Endodermal cell (in vitro differentiated cells): ENCODE results near the gene SNRPD3. TPM values are rescaled to one million over a fixed set of nuclear protein-coding genes. Genes with fewer than 3 reads are reported as not detected.
A peak's percentile ranks its signal among the peaks of the same experiment; 100 is the strongest.

Source experiments
- DNase-seq: peaks from one replicate; pipeline ENCODE4 v3.0.0-alpha.2; 2017
- H3K27ac ChIP-seq: 2 replicates; pipeline ENCODE4 v1.5.1; 2013; ENCODE audit warnings: mild to moderate bottlenecking, low read depth, low read length, moderate library complexity
- H3K27me3 ChIP-seq: 2 replicates; pipeline ENCODE4 v1.6.1; 2013; ENCODE audit warnings: mild to moderate bottlenecking, low read length, moderate library complexity; ENCODE audit not compliant: insufficient read depth, control insufficient read depth, poor library complexity, severe bottlenecking
- H3K36me3 ChIP-seq: 2 replicates; pipeline ENCODE4 v1.7.0; 2013; ENCODE audit warnings: mild to moderate bottlenecking, low read length, moderate library complexity; ENCODE audit not compliant: control insufficient read depth, insufficient read depth
- H3K4me1 ChIP-seq: one replicate; pipeline ENCODE4 v1.7.0; 2013; ENCODE audit warnings: low read length; ENCODE audit not compliant: control insufficient read depth, insufficient read depth
- H3K4me3 ChIP-seq: 2 replicates; pipeline ENCODE4 v1.5.1; 2013; ENCODE audit warnings: mild to moderate bottlenecking, low read length, moderate library complexity
- H3K9ac ChIP-seq: 2 replicates; pipeline ENCODE4 v1.6.1; 2013; ENCODE audit warnings: mild to moderate bottlenecking, low read length, moderate library complexity; ENCODE audit not compliant: poor library complexity, severe bottlenecking; ENCODE audit errors: extremely low read depth
- H3K9me3 ChIP-seq: 2 replicates; pipeline ENCODE4 v1.6.1; 2013; ENCODE audit warnings: mild to moderate bottlenecking, low read length, moderate library complexity; ENCODE audit not compliant: control insufficient read depth
- H3K27ac Mint-ChIP-seq: 2 replicates; pipeline ENCODE4 v1.8.0; 2020; ENCODE audit warnings: mixed read lengths
- H3K27me3 Mint-ChIP-seq: 2 replicates; pipeline ENCODE4 v1.8.0; 2021; ENCODE audit warnings: mild to moderate bottlenecking, mixed read lengths; ENCODE audit not compliant: insufficient read depth
- H3K36me3 Mint-ChIP-seq: 2 replicates; pipeline ENCODE4 v1.8.0; 2020; ENCODE audit warnings: low read depth, mixed read lengths
- H3K4me1 Mint-ChIP-seq: 2 replicates; pipeline ENCODE4 v1.8.0; 2020; ENCODE audit warnings: mixed read lengths
- H3K4me3 Mint-ChIP-seq: 2 replicates; pipeline ENCODE4 v1.8.0; 2020; ENCODE audit warnings: mild to moderate bottlenecking, moderate library complexity, mixed read lengths
- H3K9me3 Mint-ChIP-seq: 2 replicates; pipeline ENCODE4 v1.8.0; 2020; ENCODE audit warnings: mild to moderate bottlenecking, mixed read lengths
- WGBS, 2 experiments: methylation state at CpG; one replicate each; pipeline versions ENCODE4 v1.1.5 to v1.1.7; 2013; ENCODE audit warnings: missing lambda C conversion rate in 2 of 2, mixed read lengths in 1 of 2; ENCODE audit not compliant: insufficient coverage in 1 of 2, insufficient read length in 1 of 2; 5-methylcytosine and 5-hydroxymethylcytosine counted together
- total RNA-seq, 2 donors: library from RNA; stranded (reverse); fragmentation: NEBNext Ultra II Directional in 1 of 2; extraction: Animal tissue kit (Norgen Biotek cat#: 25700) in 1 of 2; gene quantifications; 2 replicates in 1 of 2; 3 replicates in 1 of 2; pipeline ENCODE4 v1.2.1, GENCODE V29; 2021
- TF ChIP-seq, protein P1 (sequence below): fragments of 200-600 bp; sonication (generic); conservative IDR thresholded peaks from 2 replicates; pipeline ENCODE4 v1.5.0; 2021; ENCODE audit warnings: antibody characterized with exemption, mild to moderate bottlenecking

Gene SNRPD3
- total RNA-seq, 2 donors from 2014 or later: 158 to 180 TPM

GRCh38 chr22:24566899-24567511, 11.2 kb downstream of the SNRPD3 start:
- Mint-ChIP-seq H3K9me3 (no peaks in the 10 kb centered on the region), H3K27ac (peak overlapping the region; percentile 12), H3K27me3 (no peaks in the 10 kb centered on the region), H3K4me1 (no peaks in the 10 kb centered on the region), H3K36me3 (peaks cover 55% of the 10 kb centered on the region), H3K4me3 (no peak overlapping the region)
- H3K36me3 ChIP-seq: peaks cover 84% of the 10 kb centered on the region
- TF ChIP-seq, protein P1, sequence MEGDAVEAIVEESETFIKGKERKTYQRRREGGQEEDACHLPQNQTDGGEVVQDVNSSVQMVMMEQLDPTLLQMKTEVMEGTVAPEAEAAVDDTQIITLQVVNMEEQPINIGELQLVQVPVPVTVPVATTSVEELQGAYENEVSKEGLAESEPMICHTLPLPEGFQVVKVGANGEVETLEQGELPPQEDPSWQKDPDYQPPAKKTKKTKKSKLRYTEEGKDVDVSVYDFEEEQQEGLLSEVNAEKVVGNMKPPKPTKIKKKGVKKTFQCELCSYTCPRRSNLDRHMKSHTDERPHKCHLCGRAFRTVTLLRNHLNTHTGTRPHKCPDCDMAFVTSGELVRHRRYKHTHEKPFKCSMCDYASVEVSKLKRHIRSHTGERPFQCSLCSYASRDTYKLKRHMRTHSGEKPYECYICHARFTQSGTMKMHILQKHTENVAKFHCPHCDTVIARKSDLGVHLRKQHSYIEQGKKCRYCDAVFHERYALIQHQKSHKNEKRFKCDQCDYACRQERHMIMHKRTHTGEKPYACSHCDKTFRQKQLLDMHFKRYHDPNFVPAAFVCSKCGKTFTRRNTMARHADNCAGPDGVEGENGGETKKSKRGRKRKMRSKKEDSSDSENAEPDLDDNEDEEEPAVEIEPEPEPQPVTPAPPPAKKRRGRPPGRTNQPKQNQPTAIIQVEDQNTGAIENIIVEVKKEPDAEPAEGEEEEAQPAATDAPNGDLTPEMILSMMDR: no peak
- H3K27ac ChIP-seq: no peak overlapping the region
- no peak overlapping the region for H3K4me3 ChIP-seq
- DNase-seq: no peak
- WGBS, 2 experiments: 93 to 94% methylated on average over 8 of the region's 8 CpGs
- H3K9ac ChIP-seq: no peak overlapping the region
- no peaks in the 10 kb centered on the region for H3K4me1 ChIP-seq
- no peaks in the 10 kb centered on the region for H3K27me3 ChIP-seq
- no peaks in the 10 kb centered on the region for H3K9me3 ChIP-seq

DNA sequence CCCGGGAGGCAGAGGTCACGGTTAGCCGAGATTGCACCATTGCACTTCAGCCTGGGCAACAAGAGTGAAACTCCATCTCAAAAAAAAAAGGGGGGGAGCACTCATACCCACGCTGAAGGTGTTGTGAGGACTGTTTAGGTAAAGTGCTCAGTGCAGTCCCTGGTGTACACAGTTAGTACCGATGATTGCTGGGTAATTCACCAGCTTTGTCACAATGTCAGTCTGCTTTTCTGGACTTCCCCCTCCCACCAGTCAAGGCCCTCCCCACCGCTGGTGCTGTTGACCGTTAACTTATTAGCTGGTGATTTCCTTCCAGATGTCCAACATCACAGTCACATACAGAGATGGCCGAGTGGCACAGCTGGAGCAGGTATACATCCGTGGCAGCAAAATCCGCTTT, 11.9 kb downstream of the SNRPD3 start:
- peaks cover 86% of the 10 kb centered on the region for H3K36me3 ChIP-seq
- H3K4me3 Mint-ChIP-seq: no peak overlapping the region

GRCh38 chr22:24571266-24571665, 15.5 kb downstream of the SNRPD3 start:
- no peaks in the 10 kb centered on the region for H3K4me1 Mint-ChIP-seq
- Histone ChIP-seq H3K27me3 (no peaks in the 10 kb centered on the region), H3K4me3 (no peak overlapping the region), H3K9me3 (no peaks in the 10 kb centered on the region), H3K9ac (no peak overlapping the region), H3K27ac (no peak overlapping the region), H3K36me3 (peaks cover 76% of the 10 kb centered on the region), H3K4me1 (no peaks in the 10 kb centered on the region)
- no peak overlapping the region for H3K27ac Mint-ChIP-seq
- no peaks in the 10 kb centered on the region for H3K9me3 Mint-ChIP-seq
- no peak for DNase-seq
- peaks cover 67% of the 10 kb centered on the region for H3K36me3 Mint-ChIP-seq
- H3K4me3 Mint-ChIP-seq: no peak overlapping the region
- H3K27me3 Mint-ChIP-seq: no peaks in the 10 kb centered on the region
- TF ChIP-seq, protein P1: no peak
- WGBS, 2 experiments: 96% methylated on average over 7 of the region's 7 CpGs

More for the DNA sequence above, 11.9 kb downstream of the SNRPD3 start:
- Mint-ChIP-seq H3K4me1 (no peaks in the 10 kb centered on the region), H3K36me3 (peaks cover 57% of the 10 kb centered on the region), H3K27ac (no peak overlapping the region), H3K27me3 (no peaks in the 10 kb centered on the region), H3K9me3 (no peaks in the 10 kb centered on the region)
- 96 to 100% methylated on average over 5 to 10 of the region's 10 CpGs for WGBS, 2 experiments
- Histone ChIP-seq H3K27ac (no peak overlapping the region), H3K9ac (no peak overlapping the region), H3K9me3 (no peaks in the 10 kb centered on the region), H3K4me3 (no peak overlapping the region), H3K27me3 (no peaks in the 10 kb centered on the region), H3K4me1 (no peaks in the 10 kb centered on the region)
- no peak for DNase-seq
- TF ChIP-seq, protein P1: no peak
